Mucosa of descending colon (tissue), 3 donors: Measurements from ENCODE around the gene NTM. TPM values are rescaled to one million over a fixed set of nuclear protein-coding genes. Genes with fewer than 3 reads are reported as not detected.

Experiments used
- ATAC-seq: fragments of 200-7000 bp; cut with Tn5 transposase; one replicate; pipeline ENCODE4 v1.9.1; 2020; ENCODE audit warnings: mild to moderate bottlenecking, moderate library complexity
- DNase-seq, 3 donors: peaks; one replicate each; pipeline ENCODE4 v3.0.0-alpha.2; 2020
- H3K36me3 ChIP-seq: fragments of 200-600 bp; one replicate; pipeline ENCODE4 v1.8.0; 2021; ENCODE audit warnings: low read depth, mild to moderate bottlenecking
- H3K4me1 ChIP-seq: fragments of 200-600 bp; one replicate; pipeline ENCODE4 v1.8.0; 2021; ENCODE audit warnings: low read depth, mild to moderate bottlenecking
- H3K4me3 ChIP-seq: fragments of 200-600 bp; one replicate; pipeline ENCODE4 v1.8.0; 2021; ENCODE audit warnings: mild to moderate bottlenecking
- H3K9me3 ChIP-seq: fragments of 200-600 bp; one replicate; pipeline ENCODE4 v1.8.0; 2021; ENCODE audit warnings: mild to moderate bottlenecking
- intact Hi-C, 2 donors: fragments of 100-400 bp; cut with DNase I in 1 of 2; cut with micrococcal nuclease in 1 of 2; formaldehyde crosslinking; loops; one replicate each; pipeline versions ENCODE4 v1.11.0 to v1.11.1; 2022; cut with DNase I, micrococcal nuclease
- total RNA-seq, 3 donors: library from RNA; stranded (reverse); fragmentation: NEBNext Ultra II Directional in 2 of 3; extraction: Animal tissue kit (Norgen Biotek cat#: 25700) in 2 of 3; gene quantifications; one replicate each; pipeline versions ENCODE4 v1.2.1 to v1.2.4, GENCODE V29; 2021 to 2023
- TF ChIP-seq, protein P1 (sequence below): fragments of 200-600 bp; IDR thresholded peaks from one replicate; pipeline ENCODE4 v1.8.0; 2022; ENCODE audit warnings: antibody characterized with exemption, mild to moderate bottlenecking
- donor health status: DM: no; HTN: no; CAD: no; lungs with moderate emphysema.
- donor health status: DM: no; HTN: no; CAD: no.
- donor health status: DM: no; HTN: yes; CAD: no.

NTM gene
- total RNA-seq, 3 donors from 2014 or later: 0.64 to 7.7 (median 1.2) TPM

DNA sequence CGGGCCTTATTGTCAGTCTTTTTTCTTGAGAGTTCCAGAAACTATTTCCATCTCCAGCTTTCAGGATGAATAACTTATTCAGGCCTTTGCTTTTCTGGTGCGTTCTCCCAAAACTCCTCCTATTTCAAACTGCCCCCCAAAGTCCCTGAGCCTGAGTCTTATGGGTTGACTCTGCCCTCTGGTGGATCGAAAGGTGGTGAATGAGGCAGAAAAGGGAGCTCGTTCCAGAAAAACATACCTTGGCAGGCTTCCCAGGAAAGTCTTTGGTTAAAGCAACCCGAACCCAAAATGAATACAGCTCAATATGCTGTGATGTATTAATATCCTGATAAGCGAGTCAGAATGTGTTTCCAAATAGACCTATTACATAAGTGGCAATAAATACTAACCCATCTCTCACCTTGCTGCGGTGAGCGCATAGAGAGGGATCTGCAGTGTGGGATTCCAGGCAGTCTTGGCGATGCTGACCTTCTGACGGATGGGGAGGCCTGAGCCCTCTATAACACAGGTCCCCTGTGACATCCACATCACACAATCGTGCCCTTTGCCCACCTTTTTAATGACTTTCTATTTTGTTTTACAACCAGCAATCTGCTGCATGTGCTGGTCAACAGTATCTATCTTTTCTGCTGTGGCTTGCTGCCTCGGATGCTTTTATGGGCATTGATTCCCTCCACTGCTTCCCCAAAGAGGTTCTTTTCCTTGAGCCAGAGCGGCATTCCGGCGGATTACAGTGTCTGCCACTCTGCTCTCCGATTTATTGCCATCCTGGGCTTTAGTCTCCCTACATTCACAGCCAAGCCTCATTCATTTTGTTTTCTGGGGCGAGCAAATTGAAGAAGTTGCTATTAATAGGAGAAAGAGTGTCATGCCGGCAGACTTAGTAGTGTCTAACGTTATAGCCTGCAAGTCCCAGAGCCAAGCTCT is 756.8 kb downstream of the NTM start:
- DNase-seq: peak in 1 of 3 donors; percentile 64
- H3K36me3 ChIP-seq: no peaks in the 10 kb centered on the region
- TF ChIP-seq, protein P1, sequence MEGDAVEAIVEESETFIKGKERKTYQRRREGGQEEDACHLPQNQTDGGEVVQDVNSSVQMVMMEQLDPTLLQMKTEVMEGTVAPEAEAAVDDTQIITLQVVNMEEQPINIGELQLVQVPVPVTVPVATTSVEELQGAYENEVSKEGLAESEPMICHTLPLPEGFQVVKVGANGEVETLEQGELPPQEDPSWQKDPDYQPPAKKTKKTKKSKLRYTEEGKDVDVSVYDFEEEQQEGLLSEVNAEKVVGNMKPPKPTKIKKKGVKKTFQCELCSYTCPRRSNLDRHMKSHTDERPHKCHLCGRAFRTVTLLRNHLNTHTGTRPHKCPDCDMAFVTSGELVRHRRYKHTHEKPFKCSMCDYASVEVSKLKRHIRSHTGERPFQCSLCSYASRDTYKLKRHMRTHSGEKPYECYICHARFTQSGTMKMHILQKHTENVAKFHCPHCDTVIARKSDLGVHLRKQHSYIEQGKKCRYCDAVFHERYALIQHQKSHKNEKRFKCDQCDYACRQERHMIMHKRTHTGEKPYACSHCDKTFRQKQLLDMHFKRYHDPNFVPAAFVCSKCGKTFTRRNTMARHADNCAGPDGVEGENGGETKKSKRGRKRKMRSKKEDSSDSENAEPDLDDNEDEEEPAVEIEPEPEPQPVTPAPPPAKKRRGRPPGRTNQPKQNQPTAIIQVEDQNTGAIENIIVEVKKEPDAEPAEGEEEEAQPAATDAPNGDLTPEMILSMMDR: no peak
- intact Hi-C loops: loop anchor here in 1 of 2 donors (10.0 kb wide), 1 partner anchor 262 kb away; no protein-coding TSS in a partner anchor
- H3K9me3 ChIP-seq: no peaks in the 10 kb centered on the region
- H3K4me1 ChIP-seq: no peaks in the 10 kb centered on the region
- ATAC-seq: no peak
- no peak overlapping the region for H3K4me3 ChIP-seq

DNA sequence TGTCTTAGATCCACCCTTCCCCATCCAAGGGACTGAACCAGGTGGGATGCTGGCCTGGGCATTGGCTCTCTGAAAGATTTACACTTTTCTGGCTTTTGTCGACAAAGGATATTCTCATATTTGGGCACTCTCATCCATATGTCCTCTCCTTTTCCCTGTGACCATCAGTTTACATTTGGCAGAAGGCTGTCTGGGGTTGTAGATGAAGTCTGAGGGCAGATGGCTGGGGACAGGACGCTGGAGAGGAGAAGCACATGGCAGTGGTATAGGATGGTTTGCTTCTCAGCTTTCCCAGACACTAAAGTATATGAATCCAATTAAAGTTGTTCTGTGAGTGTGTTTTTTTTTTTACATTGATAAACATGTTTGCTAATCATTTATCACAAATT is 757.5 kb downstream of the NTM start:
- ATAC-seq: no peak
- no peaks in the 10 kb centered on the region for H3K4me1 ChIP-seq
- no peak overlapping the region for H3K4me3 ChIP-seq
- H3K9me3 ChIP-seq: no peaks in the 10 kb centered on the region
- intact Hi-C loops: loop anchor here in 1 of 2 donors (10.0 kb wide), 1 partner anchor 263 kb away; no protein-coding TSS in a partner anchor
- H3K36me3 ChIP-seq: no peaks in the 10 kb centered on the region
- no peak for DNase-seq
- TF ChIP-seq, protein P1: no peak

DNA sequence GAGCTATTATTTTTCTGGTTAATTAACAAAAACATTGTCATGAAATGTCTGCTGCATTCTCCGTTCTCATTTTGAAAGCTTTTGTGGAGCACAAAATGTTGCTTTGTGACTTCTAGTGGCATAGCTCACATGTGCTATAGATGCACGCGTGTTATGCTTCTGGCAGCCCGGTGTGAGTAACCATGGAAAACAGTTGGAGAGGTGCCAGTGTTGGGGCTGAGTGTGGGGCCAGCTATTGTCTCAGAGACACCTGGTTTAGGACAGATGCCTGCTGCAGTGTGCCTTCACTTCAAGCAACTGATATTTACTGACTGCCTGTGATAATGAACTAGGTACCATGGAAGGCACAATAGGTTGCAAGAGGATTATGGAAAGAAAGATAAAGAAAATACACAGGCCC is 760.6 kb downstream of the NTM start:
- DNase-seq (no peak), ATAC-seq (no peak)
- H3K36me3 ChIP-seq: no peaks in the 10 kb centered on the region
- H3K4me3 ChIP-seq: no peak overlapping the region
- no peaks in the 10 kb centered on the region for H3K4me1 ChIP-seq
- TF ChIP-seq, protein P1: no peak
- no peaks in the 10 kb centered on the region for H3K9me3 ChIP-seq
- intact Hi-C loops: no loop called here

DNA sequence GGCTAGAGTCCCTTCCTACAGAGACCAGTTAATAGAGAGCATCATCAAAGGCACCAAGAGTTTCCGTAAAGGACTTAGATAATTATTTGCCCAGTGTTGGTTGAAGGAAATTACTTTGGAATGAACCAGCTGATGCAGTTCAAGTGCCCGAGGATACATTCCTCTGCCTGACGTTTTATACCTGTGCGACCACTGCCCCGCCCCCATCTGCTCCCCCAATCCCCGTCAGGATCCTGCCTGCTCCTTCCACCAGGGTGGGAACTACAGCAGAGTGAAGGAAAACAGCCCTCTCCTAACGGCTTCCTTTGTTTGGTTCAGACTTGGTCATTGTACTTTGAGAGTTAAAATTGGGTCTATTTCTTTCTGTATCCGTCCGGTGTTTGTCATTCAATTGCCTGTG is 761.5 kb downstream of the NTM start:
- H3K4me1 ChIP-seq: no peaks in the 10 kb centered on the region
- no peak for ATAC-seq
- intact Hi-C loops: no loop called here
- H3K4me3 ChIP-seq: no peak overlapping the region
- no peaks in the 10 kb centered on the region for H3K9me3 ChIP-seq
- no peaks in the 10 kb centered on the region for H3K36me3 ChIP-seq
- TF ChIP-seq, protein P1: no peak
- no peak for DNase-seq

DNA sequence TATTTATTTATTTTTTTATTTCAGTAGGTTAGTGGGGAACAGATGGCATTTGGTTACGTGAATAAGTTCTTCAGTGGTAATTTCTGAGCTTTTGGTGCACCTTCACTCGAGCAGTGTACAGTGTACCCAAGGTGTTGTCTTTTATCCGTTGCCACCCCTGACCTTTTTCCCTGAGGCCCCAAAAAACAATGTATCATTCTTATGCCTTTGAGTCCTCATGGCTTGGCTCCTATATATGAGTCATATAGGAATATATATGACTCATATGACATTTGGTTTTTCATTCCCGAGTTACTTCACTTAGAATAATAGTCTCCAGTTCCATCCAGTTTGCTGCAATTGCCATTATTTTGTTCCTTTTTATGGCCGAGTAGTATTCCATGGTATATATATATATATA is 763.9 kb downstream of the NTM start:
- TF ChIP-seq, protein P1: no peak
- Histone ChIP-seq H3K4me3 (no peak overlapping the region), H3K36me3 (no peaks in the 10 kb centered on the region), H3K9me3 (no peaks in the 10 kb centered on the region), H3K4me1 (no peaks in the 10 kb centered on the region)
- ATAC-seq: no peak
- intact Hi-C loops: no loop called here
- no peak for DNase-seq
